Panc1 (cell line): ENCODE data around the gene FBLN2. TPM values are rescaled to one million over a fixed set of nuclear protein-coding genes. Genes with fewer than 3 reads are reported as not detected.
"Not testable (repeated sequence)": the region's sequence is repeated elsewhere in the genome, so short reads cannot be mapped to it uniquely, and the experiment has no call there.

Experiments
- ATAC-seq: fragments of 200-7000 bp; cut with Tn5 transposase; 2 replicates; pipeline ENCODE4 v1.9.1; 2020; ENCODE audit warnings: mild to moderate bottlenecking, moderate library complexity
- BruUV-seq: library from RNA; stranded (reverse); fragments of 400-500 nt; replicated peaks from 2 replicates; lab custom pipeline; 2021; lab: Mats Ljungman, UMichigan
- CTCF ChIA-PET: fragments of 300-600 bp; sonication (Branson Sonifier 250); formaldehyde crosslinking; loops from one replicate; lab custom pipeline; 2022; ENCODE audit warnings: antibody characterized with exemption; lab: Charles Lee
- POLR2A ChIA-PET: fragments of 300-600 bp; sonication (Branson Sonifier 250); formaldehyde crosslinking; loops from one replicate; lab custom pipeline; 2022; ENCODE audit warnings: antibody characterized with exemption; lab: Charles Lee
- DNase-seq: peaks from one replicate; pipeline ENCODE4 v3.0.0-alpha.2; 2010; ENCODE audit warnings: low read depth, low spot score
- H3K27ac ChIP-seq: 2 replicates; pipeline ENCODE4 v1.5.1; 2011; ENCODE audit warnings: mild to moderate bottlenecking, low read length, inconsistent platforms
- H3K27me3 ChIP-seq: fragments of 200-500 bp; sonication (Bioruptor generic); 2 replicates; pipeline ENCODE4 v1.6.0; 2014; ENCODE audit warnings: low read length, inconsistent platforms; ENCODE audit not compliant: control insufficient read depth, insufficient read depth
- H3K36me3 ChIP-seq: fragments of 200-500 bp; sonication (Bioruptor generic); 2 replicates; pipeline ENCODE4 v1.5.1; 2014; ENCODE audit warnings: inconsistent platforms, mild to moderate bottlenecking, low read length, moderate library complexity; ENCODE audit not compliant: control insufficient read depth, insufficient read depth
- H3K4me1 ChIP-seq: 2 replicates; pipeline ENCODE4 v1.5.1; 2011; ENCODE audit warnings: inconsistent platforms, mild to moderate bottlenecking, low read length, moderate library complexity; ENCODE audit not compliant: control insufficient read depth, insufficient read depth
- H3K4me3 ChIP-seq, 2 experiments: 2 replicates each; pipeline ENCODE4 v1.5.1; 2011 to 2012; ENCODE audit warnings: low read depth in 2 of 2, low read length in 2 of 2, mild to moderate bottlenecking in 2 of 2, inconsistent platforms in 1 of 2, moderate library complexity in 1 of 2
- H3K9me3 ChIP-seq: fragments of 200-500 bp; sonication (Bioruptor generic); 2 replicates; pipeline ENCODE4 v1.5.1; 2014; ENCODE audit warnings: low read depth, mild to moderate bottlenecking, inconsistent platforms, low read length, moderate library complexity; ENCODE audit not compliant: control insufficient read depth, insufficient read depth
- POLR2AphosphoS5 ChIP-seq: IDR thresholded peaks from 2 replicates; pipeline ENCODE4 v1.6.1; 2012; ENCODE audit warnings: mild to moderate bottlenecking, low read depth, low read length, moderate library complexity
- SIN3A ChIP-seq: IDR thresholded peaks from 2 replicates; pipeline ENCODE4 v1.6.1; 2012; ENCODE audit warnings: low read depth, mild to moderate bottlenecking, low read length, moderate library complexity, borderline replicate concordance; ENCODE audit not compliant: insufficient read depth
- TCF7L2 ChIP-seq: IDR thresholded peaks from 2 replicates; pipeline ENCODE4 v1.6.1; 2011; ENCODE audit warnings: mild to moderate bottlenecking, low read depth, low read length, inconsistent platforms
- in situ Hi-C: cut with HindIII; loops from 2 replicates; pipeline ENCODE4 v1.10.0; 2016; ENCODE audit warnings: low sequenced_read_pairs, low pct_unique_long_range_greater_than_20kb
- intact Hi-C: fragments of 100-400 bp; cut with micrococcal nuclease; formaldehyde crosslinking; loops from one replicate; pipeline ENCODE4 v1.10.0; 2022; ENCODE audit not compliant: unreplicated experiment
- total RNA-seq: library from RNA; stranded (reverse); gene quantifications from one replicate; pipeline ENCODE4 v1.2.1, GENCODE V29; 2021; ENCODE audit not compliant: unreplicated experiment
- TF ChIP-seq, protein P1 (sequence below): fragments of 450-650 bp; IDR thresholded peaks from 2 replicates; pipeline ENCODE4 v1.5.1; 2017; ENCODE audit warnings: mild to moderate bottlenecking
- TF ChIP-seq, protein P2 (sequence below), 2 experiments: IDR thresholded peaks; 2 replicates each; pipeline ENCODE4 v1.6.1; 2011 to 2012; ENCODE audit warnings: low read depth in 2 of 2, control low read depth in 1 of 2, low read length in 1 of 2, mild to moderate bottlenecking in 1 of 2, moderate library complexity in 1 of 2; ENCODE audit not compliant: insufficient read depth in 1 of 2

FBLN2 gene
- total RNA-seq, 1 experiment from 2014 or later, result 0.44 TPM

DNA sequence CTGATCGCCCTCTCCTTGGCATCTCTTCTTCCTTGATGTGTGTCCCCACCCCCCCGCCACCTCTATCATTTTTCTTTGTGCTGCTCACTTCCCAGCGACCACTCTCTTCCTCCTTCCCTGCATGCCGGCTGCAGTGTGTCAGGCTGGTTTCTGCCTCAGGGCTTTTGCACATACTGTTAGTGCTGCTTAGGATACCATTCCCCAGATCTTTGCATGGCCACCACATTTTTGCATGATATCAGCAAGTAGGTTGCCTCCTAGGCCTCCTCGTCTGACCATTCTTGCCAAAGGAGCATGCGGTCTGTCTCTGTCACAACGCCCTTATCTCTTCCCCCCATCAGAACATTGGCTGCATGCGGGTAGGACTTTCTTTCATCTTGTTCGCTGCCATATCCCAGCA, 12.5 kb downstream of the FBLN2 start:
- Histone ChIP-seq H3K9me3 (no peaks in the 10 kb centered on the region), H3K4me3 (no peak overlapping the region), H3K36me3 (no peaks in the 10 kb centered on the region), H3K27me3 (no peaks in the 10 kb centered on the region), H3K27ac (no peak overlapping the region), H3K4me1 (no peaks in the 10 kb centered on the region)
- ATAC-seq (no peak), DNase-seq (no peak)
- intact Hi-C loops (no loop called here), in situ Hi-C loops (no loop called here)
- no TSS peak for BruUV-seq
- ChIA-PET POLR2A (interaction anchor here (0.6 kb wide), 1 partner anchor 10 kb away, joined by 3 read pairs; no protein-coding TSS in a partner anchor), CTCF (no interaction called here)
- TF ChIP-seq, protein P1, sequence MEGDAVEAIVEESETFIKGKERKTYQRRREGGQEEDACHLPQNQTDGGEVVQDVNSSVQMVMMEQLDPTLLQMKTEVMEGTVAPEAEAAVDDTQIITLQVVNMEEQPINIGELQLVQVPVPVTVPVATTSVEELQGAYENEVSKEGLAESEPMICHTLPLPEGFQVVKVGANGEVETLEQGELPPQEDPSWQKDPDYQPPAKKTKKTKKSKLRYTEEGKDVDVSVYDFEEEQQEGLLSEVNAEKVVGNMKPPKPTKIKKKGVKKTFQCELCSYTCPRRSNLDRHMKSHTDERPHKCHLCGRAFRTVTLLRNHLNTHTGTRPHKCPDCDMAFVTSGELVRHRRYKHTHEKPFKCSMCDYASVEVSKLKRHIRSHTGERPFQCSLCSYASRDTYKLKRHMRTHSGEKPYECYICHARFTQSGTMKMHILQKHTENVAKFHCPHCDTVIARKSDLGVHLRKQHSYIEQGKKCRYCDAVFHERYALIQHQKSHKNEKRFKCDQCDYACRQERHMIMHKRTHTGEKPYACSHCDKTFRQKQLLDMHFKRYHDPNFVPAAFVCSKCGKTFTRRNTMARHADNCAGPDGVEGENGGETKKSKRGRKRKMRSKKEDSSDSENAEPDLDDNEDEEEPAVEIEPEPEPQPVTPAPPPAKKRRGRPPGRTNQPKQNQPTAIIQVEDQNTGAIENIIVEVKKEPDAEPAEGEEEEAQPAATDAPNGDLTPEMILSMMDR, result no peak
- TF ChIP-seq SIN3A (no peak), TCF7L2 (no peak)
- TF ChIP-seq, protein P2, sequence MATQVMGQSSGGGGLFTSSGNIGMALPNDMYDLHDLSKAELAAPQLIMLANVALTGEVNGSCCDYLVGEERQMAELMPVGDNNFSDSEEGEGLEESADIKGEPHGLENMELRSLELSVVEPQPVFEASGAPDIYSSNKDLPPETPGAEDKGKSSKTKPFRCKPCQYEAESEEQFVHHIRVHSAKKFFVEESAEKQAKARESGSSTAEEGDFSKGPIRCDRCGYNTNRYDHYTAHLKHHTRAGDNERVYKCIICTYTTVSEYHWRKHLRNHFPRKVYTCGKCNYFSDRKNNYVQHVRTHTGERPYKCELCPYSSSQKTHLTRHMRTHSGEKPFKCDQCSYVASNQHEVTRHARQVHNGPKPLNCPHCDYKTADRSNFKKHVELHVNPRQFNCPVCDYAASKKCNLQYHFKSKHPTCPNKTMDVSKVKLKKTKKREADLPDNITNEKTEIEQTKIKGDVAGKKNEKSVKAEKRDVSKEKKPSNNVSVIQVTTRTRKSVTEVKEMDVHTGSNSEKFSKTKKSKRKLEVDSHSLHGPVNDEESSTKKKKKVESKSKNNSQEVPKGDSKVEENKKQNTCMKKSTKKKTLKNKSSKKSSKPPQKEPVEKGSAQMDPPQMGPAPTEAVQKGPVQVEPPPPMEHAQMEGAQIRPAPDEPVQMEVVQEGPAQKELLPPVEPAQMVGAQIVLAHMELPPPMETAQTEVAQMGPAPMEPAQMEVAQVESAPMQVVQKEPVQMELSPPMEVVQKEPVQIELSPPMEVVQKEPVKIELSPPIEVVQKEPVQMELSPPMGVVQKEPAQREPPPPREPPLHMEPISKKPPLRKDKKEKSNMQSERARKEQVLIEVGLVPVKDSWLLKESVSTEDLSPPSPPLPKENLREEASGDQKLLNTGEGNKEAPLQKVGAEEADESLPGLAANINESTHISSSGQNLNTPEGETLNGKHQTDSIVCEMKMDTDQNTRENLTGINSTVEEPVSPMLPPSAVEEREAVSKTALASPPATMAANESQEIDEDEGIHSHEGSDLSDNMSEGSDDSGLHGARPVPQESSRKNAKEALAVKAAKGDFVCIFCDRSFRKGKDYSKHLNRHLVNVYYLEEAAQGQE (IDR thresholded peaks at IDR 0.05; ENCODE audit: insufficient read depth in 1 of 2, low read depth in 2 of 2, low read length in 1 of 2), result no peak

DNA sequence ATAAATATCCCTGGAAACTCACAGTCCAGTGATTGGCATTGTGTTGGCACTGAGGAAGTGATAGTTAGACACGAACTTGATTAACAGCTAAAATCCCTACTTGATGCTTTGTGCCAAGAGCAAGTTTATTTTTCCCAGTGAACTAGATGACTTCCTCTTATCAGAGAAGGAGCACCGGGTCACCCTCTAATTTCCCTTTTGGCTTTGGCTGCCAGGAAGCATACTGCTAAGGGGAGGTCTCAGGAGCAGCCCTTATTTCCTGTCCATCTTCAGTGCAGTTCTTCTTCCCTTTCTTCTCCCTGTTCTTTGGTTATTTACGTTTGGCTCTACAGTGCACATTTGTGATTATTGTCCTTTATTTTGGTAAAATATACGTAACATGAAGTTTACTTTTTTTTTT, 13.0 kb downstream of the FBLN2 start:
- no peaks in the 10 kb centered on the region for H3K4me1 ChIP-seq
- ChIA-PET POLR2A (no interaction called here), CTCF (no interaction called here)
- no TSS peak for BruUV-seq
- H3K4me3 ChIP-seq, result no peak overlapping the region
- no peaks in the 10 kb centered on the region for H3K36me3 ChIP-seq
- H3K9me3 ChIP-seq, result no peaks in the 10 kb centered on the region
- H3K27ac ChIP-seq, result no peak overlapping the region
- no peak for TF ChIP-seq SIN3A
- TF ChIP-seq POLR2AphosphoS5, result no peak
- no peak for TF ChIP-seq TCF7L2
- TF ChIP-seq, protein P1, result no peak
- TF ChIP-seq, protein P2 (IDR thresholded peaks at IDR 0.05; ENCODE audit: insufficient read depth in 1 of 2, low read depth in 2 of 2, low read length in 1 of 2), result no peak
- DNase-seq (no peak), ATAC-seq (no peak)
- intact Hi-C loops (no loop called here), in situ Hi-C loops (no loop called here)
- no peaks in the 10 kb centered on the region for H3K27me3 ChIP-seq

DNA sequence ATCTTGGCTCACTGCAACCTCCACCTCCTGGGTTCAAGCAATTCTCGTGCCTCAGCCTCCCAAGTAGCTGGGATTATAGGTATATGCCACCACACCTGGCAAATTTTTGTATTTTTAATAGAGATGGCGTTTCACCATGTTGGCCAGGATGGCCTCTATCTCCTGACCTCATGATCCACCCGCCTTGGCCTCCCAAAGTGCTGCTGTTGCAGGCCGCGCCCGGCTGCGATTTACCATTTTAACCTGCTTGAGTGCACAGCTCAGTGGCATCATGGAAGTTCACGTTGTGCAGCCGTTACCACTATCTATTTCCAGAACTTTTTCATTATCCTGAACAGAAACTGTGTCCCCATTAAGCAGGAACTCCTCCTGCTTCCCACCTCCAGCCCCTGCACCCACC, 13.5 kb downstream of the FBLN2 start:
- ATAC-seq, H3K4me1 ChIP-seq, in situ Hi-C loops, POLR2A ChIA-PET, CTCF ChIA-PET, DNase-seq, H3K4me3 ChIP-seq, H3K9me3 ChIP-seq, H3K27me3 ChIP-seq, BruUV-seq, H3K36me3 ChIP-seq, H3K27ac ChIP-seq, intact Hi-C loops: not testable (repeated sequence)
